Measurements from ENCODE around the gene FRMD8.

- TF ChIP-seq EGR1 (IDR thresholded peaks at IDR 0.05; ENCODE audit: low read depth in 2 of 2) (no peak), ATF3 (IDR thresholded peaks at IDR 0.05) (no peak), MAX (IDR thresholded peaks at IDR 0.05) (no peak), RAD21 (IDR thresholded peaks at IDR 0.05) (no peak), GABPA (IDR thresholded peaks at IDR 0.05 in 1 of 2, conservative IDR thresholded peaks at IDR 0.05 in 1 of 2) (no peak), SP1 (IDR thresholded peaks at IDR 0.05) (no peak), HNF4A (conservative IDR thresholded peaks at IDR 0.05) (no peak), YY1 (IDR thresholded peaks at IDR 0.05) (no peak), FOXA2 (IDR thresholded peaks at IDR 0.05) (no peak), TAF1 (conservative IDR thresholded peaks at IDR 0.05) (no peak)
- TF ChIP-seq, protein P1, sequence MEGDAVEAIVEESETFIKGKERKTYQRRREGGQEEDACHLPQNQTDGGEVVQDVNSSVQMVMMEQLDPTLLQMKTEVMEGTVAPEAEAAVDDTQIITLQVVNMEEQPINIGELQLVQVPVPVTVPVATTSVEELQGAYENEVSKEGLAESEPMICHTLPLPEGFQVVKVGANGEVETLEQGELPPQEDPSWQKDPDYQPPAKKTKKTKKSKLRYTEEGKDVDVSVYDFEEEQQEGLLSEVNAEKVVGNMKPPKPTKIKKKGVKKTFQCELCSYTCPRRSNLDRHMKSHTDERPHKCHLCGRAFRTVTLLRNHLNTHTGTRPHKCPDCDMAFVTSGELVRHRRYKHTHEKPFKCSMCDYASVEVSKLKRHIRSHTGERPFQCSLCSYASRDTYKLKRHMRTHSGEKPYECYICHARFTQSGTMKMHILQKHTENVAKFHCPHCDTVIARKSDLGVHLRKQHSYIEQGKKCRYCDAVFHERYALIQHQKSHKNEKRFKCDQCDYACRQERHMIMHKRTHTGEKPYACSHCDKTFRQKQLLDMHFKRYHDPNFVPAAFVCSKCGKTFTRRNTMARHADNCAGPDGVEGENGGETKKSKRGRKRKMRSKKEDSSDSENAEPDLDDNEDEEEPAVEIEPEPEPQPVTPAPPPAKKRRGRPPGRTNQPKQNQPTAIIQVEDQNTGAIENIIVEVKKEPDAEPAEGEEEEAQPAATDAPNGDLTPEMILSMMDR (IDR thresholded peaks at IDR 0.05; ENCODE audit: low read depth, low read length, missing input control), result no peak
- TF ChIP-seq, protein P2, sequence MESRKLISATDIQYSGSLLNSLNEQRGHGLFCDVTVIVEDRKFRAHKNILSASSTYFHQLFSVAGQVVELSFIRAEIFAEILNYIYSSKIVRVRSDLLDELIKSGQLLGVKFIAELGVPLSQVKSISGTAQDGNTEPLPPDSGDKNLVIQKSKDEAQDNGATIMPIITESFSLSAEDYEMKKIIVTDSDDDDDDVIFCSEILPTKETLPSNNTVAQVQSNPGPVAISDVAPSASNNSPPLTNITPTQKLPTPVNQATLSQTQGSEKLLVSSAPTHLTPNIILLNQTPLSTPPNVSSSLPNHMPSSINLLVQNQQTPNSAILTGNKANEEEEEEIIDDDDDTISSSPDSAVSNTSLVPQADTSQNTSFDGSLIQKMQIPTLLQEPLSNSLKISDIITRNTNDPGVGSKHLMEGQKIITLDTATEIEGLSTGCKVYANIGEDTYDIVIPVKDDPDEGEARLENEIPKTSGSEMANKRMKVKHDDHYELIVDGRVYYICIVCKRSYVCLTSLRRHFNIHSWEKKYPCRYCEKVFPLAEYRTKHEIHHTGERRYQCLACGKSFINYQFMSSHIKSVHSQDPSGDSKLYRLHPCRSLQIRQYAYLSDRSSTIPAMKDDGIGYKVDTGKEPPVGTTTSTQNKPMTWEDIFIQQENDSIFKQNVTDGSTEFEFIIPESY (IDR thresholded peaks at IDR 0.05), result no peak
- TF ChIP-seq, protein P3, sequence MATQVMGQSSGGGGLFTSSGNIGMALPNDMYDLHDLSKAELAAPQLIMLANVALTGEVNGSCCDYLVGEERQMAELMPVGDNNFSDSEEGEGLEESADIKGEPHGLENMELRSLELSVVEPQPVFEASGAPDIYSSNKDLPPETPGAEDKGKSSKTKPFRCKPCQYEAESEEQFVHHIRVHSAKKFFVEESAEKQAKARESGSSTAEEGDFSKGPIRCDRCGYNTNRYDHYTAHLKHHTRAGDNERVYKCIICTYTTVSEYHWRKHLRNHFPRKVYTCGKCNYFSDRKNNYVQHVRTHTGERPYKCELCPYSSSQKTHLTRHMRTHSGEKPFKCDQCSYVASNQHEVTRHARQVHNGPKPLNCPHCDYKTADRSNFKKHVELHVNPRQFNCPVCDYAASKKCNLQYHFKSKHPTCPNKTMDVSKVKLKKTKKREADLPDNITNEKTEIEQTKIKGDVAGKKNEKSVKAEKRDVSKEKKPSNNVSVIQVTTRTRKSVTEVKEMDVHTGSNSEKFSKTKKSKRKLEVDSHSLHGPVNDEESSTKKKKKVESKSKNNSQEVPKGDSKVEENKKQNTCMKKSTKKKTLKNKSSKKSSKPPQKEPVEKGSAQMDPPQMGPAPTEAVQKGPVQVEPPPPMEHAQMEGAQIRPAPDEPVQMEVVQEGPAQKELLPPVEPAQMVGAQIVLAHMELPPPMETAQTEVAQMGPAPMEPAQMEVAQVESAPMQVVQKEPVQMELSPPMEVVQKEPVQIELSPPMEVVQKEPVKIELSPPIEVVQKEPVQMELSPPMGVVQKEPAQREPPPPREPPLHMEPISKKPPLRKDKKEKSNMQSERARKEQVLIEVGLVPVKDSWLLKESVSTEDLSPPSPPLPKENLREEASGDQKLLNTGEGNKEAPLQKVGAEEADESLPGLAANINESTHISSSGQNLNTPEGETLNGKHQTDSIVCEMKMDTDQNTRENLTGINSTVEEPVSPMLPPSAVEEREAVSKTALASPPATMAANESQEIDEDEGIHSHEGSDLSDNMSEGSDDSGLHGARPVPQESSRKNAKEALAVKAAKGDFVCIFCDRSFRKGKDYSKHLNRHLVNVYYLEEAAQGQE (IDR thresholded peaks at IDR 0.05), result no peak
Observed at GRCh38 chr11:65377036-65377435, 9.4 kb upstream of the FRMD8 start.
